Pons (tissue), 1 donor: ENCODE results near the gene MAGED4B.
"Not testable (repeated sequence)": the region's sequence is repeated elsewhere in the genome, so short reads cannot be mapped to it uniquely, and the experiment has no call there.

ENCODE experiments used
- DNase-seq: peaks from one replicate; pipeline ENCODE4 v3.0.0-alpha.2; 2016; ENCODE audit warnings: low spot score

Gene MAGED4B, protein sequence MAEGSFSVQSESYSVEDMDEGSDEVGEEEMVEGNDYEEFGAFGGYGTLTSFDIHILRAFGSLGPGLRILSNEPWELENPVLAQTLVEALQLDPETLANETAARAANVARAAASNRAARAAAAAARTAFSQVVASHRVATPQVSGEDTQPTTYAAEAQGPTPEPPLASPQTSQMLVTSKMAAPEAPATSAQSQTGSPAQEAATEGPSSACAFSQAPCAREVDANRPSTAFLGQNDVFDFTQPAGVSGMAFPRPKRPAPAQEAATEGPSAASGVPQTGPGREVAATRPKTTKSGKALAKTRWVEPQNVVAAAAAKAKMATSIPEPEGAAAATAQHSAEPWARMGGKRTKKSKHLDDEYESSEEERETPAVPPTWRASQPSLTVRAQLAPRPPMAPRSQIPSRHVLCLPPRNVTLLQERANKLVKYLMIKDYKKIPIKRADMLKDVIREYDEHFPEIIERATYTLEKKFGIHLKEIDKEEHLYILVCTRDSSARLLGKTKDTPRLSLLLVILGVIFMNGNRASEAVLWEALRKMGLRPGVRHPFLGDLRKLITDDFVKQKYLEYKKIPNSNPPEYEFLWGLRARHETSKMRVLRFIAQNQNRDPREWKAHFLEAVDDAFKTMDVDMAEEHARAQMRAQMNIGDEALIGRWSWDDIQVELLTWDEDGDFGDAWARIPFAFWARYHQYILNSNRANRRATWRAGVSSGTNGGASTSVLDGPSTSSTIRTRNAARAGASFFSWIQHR

DNA sequence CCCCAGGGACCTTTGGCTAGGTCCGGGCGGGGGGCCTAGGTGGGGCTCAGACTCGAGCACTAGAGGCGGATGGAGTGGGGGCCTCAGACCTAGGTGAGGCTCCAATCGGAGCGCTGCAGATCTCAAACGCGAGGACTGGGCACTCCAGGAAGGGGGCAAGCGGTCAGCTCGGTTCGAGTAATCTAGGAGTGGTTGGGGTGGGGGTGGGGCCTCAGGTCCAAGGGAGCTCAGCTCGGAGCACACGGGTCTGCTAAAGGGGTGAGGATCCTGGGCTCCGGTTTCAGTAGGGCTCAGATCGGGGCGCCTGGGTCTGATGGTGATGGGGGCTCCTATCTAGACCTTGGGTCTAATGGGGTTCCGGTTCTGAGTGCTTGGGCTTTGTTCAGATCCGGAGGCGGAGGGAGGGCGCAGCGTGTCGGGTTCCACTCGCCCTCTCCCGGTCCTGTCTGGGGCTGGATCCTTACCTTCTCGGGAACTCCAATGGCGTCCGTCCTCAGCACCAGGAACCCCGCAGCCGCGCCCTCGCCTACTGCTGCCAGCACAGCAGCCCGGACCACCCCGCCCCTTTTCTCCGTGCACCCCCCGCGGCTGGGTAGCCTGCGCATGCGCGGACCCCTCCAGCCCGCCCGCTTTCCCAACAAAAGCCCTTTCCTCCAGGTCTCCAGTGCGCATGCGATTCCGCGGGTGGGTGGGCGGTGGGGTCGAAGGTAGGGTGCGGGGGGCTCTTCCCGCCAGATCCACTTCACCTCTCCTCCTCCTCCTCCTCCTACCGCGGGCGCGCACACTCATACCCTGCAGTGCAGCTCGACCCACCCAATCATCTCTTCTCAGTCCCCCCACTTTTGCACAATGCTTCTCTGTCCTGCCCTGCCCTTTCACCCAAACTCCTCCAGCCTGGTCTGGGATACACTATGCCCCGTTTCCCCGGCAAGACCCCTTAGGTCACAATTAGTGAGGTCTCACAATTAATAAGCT, at the start of gene MAGED4B:
TSS of gene MAGED4B (minus strand) at position 518 of the 975 bp plus-strand sequence. CDS start 1,011 bp downstream, outside the sequence.
- not testable (repeated sequence) for DNase-seq

DNA sequence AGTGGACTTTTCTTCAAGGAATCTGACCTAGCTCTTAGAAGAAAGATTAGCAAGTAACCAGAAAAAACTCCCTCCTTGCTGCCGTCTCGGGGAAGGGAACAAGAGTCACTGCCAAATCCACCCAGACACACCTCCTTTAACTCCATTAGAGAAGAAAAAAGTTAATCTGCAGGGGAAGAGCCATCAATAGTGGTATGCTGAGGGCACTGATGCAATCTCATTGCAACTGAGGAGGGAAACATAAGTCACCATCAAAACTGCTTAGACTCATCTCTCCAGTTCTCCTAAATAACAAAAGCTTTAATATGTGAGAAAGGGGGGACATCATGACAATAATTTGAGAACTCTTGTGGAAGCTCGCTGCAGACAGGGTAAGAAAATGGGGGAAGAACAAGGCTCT, 49.3 kb upstream of the MAGED4B start:
- no peak for DNase-seq

DNA sequence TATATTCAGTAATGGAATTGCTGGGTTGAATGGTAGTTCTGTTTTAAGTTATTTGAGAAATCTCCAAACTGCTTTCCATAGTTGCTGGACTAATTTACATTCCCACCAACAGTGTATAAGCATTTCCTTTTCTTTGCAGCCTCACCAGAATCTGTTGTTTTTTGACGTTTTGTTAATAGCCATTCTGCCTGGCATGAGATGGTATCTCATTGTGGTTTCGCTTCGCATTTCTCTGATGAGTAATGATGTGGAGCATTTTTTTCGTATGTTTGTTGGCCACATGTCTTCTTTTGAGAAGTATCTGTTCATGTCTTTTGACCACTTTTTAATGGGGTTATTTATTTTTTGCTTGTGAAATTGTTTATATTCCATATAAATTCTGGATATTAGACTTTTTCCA, 13.6 kb upstream of the MAGED4B start:
- DNase-seq = no peak

DNA sequence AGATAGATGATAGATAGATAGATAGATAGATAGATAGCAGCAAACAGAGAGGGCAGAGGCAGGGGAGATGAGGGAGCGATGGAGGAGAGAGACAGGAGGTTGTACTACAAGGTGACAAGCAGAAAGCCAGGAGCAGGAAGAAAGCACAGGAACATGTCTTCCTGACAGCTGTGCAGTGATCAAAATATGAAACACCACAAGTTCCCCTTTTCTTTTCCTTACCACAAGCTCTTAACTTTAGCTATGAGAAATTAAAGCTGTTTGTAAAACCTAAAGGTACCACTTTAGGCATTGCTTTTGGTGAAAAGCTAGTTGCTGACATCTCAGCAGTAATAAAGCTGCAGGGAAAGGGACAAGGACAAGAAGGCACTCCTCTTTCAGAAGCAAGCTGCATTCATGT, 9.1 kb upstream of the MAGED4B start:
- DNase-seq = no peak

DNA sequence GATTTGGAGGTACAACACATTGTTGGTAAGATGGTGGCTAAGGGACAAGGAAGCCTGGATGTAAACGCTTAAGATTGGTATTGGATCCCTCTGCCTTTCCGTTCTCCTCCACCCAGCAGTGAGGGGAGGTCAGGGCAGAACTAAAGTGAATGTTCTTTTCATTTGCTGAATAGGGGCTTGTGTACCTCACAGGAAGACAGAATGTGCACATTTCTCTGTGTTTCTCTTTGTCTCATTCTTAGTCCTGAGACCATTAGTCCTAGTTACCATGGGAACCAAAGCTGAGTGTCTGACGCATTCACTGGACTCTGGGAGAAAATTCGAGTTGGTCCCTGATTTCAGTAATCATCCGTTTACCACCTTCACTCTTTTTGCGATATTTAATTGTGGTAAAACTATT, 26.7 kb downstream of the MAGED4B start:
- not testable (repeated sequence) for DNase-seq

DNA sequence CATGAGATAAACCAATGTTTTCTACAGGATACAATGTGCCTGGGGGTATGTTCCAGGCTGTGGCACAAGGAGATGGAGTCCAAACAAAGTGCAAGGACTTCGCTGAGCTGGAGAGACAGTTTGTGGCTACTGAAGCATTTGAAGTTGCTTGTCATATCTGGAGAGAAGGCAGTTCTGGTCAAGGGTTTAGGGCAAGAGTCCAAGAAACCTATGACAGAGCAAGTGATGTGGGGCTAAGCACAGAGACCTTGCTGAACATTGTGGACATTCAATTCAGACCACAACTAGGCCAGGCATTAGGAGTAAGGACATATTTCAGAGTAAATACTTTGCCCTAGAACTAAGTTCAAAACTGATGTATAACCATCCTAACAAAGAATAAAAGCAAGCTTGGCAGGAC, 34.8 kb downstream of the MAGED4B start:
- no peak for DNase-seq

DNA sequence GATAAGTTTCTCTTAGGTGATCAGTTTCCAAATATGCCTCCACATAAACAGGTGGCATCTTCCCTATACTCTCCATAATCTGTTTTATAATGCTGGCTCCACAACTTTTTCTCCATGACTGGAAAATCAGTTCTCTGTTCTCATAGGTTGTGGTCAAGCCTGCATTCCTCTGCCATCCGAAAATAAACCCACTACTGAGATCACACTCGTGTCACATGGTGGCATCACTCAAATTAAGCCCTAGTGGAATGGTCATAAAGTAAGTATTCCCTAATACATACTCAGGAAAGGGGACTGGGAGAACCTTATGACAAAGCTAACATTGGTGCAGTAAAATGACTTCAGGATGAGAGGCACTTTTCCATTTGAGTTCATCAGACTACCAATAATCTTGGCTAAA, 37.6 kb downstream of the MAGED4B start:
- no peak for DNase-seq

DNA sequence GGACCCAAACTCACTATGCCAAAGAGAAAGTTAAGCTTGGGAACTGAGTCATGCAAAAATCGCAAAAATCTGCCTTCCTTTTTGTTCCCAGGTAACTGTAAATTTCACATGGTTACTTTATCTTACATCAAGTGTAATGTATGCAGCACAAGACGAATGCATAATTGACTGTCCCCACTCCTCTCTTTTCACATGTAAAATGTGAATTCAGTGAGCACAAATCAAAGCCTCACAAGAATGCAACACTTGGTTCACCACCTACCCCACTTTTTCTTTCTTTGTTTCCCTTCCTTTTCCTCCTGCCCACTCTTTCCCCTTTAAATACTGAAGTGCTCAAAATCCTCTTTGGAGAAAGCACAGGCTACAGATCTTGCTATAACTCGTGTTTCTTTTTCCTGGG, 53.2 kb downstream of the MAGED4B start:
- DNase-seq = no peak
